ENCODE results near the gene TRAF4. TPM values are rescaled to one million over a fixed set of nuclear protein-coding genes. Genes with fewer than 3 reads are reported as not detected.

The TRAF4 gene
- total RNA-seq, 3 donors from 2014 or later = 66.0 to 166 (median 126) TPM

DNA sequence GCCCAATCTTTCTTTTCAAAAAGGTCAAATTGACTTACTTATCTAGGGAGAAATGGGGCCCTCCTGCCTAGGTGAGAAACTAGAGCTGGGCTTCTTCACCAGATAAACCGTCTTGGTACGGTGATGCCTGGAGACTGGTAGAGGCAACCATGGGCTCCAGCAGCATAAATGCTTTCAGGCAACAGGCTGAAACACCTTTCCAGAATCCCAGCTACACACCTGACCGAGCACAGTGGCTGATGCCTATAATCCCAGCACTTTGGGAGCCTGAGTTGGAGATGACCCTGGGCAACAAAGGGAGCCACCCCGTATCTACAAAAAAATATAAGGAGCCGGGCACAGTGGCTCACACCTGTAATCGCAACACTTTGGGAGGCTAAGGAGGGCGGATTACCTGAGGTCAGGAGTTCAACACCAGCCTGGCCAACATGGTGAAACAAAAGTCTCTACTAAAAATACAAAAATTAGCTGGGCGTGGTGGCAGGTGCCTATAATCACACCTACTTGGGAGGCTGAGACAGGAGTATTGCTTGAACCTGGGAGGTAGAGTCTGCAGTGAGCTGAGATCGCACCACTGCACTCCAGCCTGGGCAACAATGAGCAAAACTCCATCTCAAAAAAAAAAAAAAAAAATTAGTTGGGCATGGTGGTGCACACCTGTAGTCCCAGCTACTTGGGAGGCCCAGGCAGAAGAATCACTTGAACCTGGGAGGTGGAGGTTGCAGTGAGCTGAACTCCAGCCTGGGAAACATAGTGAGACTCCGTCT is 8.0 kb downstream of the TRAF4 start:
- H3K36me3 ChIP-seq (ENCODE audit: low read depth) = no peaks in the 10 kb centered on the region
- no peaks in the 10 kb centered on the region for H3K9me3 ChIP-seq
- H3K4me3 ChIP-seq = no peak overlapping the region
- H3K4me1 ChIP-seq (ENCODE audit: low read depth) = peaks cover 21% of the 10 kb centered on the region
- DNase-seq (no peak), ATAC-seq (no peak)
- TF ChIP-seq, protein P1, sequence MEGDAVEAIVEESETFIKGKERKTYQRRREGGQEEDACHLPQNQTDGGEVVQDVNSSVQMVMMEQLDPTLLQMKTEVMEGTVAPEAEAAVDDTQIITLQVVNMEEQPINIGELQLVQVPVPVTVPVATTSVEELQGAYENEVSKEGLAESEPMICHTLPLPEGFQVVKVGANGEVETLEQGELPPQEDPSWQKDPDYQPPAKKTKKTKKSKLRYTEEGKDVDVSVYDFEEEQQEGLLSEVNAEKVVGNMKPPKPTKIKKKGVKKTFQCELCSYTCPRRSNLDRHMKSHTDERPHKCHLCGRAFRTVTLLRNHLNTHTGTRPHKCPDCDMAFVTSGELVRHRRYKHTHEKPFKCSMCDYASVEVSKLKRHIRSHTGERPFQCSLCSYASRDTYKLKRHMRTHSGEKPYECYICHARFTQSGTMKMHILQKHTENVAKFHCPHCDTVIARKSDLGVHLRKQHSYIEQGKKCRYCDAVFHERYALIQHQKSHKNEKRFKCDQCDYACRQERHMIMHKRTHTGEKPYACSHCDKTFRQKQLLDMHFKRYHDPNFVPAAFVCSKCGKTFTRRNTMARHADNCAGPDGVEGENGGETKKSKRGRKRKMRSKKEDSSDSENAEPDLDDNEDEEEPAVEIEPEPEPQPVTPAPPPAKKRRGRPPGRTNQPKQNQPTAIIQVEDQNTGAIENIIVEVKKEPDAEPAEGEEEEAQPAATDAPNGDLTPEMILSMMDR (IDR thresholded peaks at IDR 0.05) = no peak
- intact Hi-C loops (cut with DNase I, micrococcal nuclease) = loop anchor here in 1 of 2 donors (10.0 kb wide), 1 partner anchor 163 kb away; no protein-coding TSS in a partner anchor

DNA sequence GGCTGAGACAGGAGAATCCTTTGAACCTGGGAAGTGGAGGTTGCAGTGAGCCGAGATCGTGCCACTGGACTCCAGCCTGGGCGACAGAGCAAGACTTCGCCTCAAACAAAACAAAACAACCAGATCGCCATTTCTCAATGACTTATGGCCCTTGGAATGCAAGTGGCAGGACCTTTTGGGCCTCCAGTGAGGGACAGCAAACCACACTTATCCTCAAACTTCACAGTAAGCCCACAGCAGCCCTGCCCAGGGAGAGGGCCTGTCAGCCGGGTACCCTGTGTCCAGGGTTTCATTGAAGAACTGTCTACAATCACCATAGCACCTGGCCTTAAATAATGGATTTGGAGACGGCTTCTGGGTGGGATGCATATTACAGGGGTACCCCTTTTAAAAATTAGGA is 11.7 kb downstream of the TRAF4 start:
- H3K4me3 ChIP-seq = no peak overlapping the region
- H3K36me3 ChIP-seq (ENCODE audit: low read depth) = no peaks in the 10 kb centered on the region
- TF ChIP-seq, protein P1 (IDR thresholded peaks at IDR 0.05) = no peak
- intact Hi-C loops (cut with DNase I, micrococcal nuclease) = loop anchor here in 1 of 2 donors (10.0 kb wide), 1 partner anchor 159 kb away; no protein-coding TSS in a partner anchor
- no peaks in the 10 kb centered on the region for H3K9me3 ChIP-seq
- ATAC-seq (no peak), DNase-seq (no peak)
- H3K4me1 ChIP-seq (ENCODE audit: low read depth) = no peaks in the 10 kb centered on the region

DNA sequence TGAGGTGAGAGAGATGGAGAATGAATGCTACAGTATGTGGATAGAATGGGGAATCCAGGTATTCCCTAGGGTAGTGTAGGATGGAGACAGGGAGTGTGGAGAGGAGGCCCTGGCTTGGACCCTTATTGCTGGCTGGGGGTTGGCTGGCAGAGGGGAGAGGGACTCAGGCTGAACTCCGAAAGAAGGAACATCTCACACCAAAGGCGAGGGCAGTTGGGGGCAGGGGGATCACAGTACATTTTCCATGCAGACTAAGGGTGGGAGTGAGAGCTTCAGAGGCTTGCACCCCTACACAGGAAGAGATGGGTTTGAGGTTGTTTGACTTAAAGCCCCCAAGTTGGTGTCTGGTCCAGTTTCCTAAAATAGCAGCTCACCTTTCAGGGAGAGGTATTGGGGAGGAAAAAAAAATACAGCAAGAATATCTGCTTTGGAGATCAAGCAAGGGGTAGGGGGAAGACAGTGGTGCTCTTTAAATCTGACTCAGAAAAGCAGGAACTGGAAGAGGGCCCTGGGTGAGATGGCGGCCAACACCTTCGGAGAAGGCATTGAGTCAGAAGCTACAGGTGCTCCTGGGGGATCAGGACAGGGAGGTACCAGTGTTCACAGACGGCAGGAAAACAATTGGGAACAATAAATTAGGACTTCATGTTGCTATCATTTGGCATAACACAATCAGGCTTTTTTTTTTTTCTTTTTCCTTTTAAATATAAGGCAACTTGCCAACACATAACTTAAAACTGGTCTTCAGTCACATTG is 12.4 kb downstream of the TRAF4 start:
- peaks cover 5% of the 10 kb centered on the region for H3K4me1 ChIP-seq (ENCODE audit: low read depth)
- TF ChIP-seq, protein P1 (IDR thresholded peaks at IDR 0.05) = no peak
- no peaks in the 10 kb centered on the region for H3K36me3 ChIP-seq (ENCODE audit: low read depth)
- intact Hi-C loops (cut with DNase I, micrococcal nuclease) = loop anchor here in 1 of 2 donors (10.0 kb wide), 1 partner anchor 159 kb away; no protein-coding TSS in a partner anchor
- no peak for ATAC-seq
- no peak for DNase-seq
- no peak overlapping the region for H3K4me3 ChIP-seq
- no peaks in the 10 kb centered on the region for H3K9me3 ChIP-seq

DNA sequence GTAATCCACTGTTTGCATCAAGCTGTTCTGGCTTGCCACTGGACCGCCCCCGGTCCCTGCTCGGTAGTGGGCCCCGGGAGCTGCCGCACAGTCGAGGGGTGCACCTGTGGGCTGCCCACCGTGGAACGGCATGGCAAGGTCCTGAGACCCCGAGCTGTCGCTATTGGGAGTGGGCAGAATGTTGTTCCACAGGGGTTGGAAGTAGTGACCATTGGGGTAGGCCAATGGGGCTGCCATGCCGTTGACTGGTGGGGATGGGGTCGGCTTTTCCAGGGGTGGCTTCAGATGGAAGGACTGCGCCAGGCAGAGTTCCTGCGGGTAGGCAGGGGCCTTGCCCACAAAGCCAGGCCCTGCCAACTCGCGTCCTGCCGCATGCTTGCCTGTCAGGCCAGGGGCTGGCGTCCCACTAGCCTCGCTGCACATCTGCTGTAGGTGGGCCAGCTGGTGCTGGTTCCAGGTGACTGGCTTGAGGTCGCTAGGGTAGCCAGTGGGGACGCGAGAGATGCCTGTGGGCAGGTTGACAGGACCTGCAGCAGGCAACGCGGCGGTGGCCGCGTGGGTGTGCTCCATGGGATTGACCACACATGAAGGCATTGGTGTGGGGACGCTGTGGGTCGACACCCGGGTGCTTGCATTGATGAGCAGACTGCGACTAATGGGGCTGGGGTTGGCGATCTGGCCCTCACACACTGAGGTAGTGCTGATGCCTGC is 14.8 kb downstream of the TRAF4 start:
- Histone ChIP-seq H3K4me3 (no peak overlapping the region), H3K36me3 (ENCODE audit: low read depth) (no peaks in the 10 kb centered on the region), H3K4me1 (ENCODE audit: low read depth) (peaks cover 9% of the 10 kb centered on the region), H3K9me3 (no peaks in the 10 kb centered on the region)
- DNase-seq (no peak), ATAC-seq (no peak)
- TF ChIP-seq, protein P1 (IDR thresholded peaks at IDR 0.05) = no peak
- intact Hi-C loops (cut with DNase I, micrococcal nuclease) = loop anchor here in 1 of 2 donors (10.0 kb wide), 1 partner anchor 156 kb away; no protein-coding TSS in a partner anchor

DNA sequence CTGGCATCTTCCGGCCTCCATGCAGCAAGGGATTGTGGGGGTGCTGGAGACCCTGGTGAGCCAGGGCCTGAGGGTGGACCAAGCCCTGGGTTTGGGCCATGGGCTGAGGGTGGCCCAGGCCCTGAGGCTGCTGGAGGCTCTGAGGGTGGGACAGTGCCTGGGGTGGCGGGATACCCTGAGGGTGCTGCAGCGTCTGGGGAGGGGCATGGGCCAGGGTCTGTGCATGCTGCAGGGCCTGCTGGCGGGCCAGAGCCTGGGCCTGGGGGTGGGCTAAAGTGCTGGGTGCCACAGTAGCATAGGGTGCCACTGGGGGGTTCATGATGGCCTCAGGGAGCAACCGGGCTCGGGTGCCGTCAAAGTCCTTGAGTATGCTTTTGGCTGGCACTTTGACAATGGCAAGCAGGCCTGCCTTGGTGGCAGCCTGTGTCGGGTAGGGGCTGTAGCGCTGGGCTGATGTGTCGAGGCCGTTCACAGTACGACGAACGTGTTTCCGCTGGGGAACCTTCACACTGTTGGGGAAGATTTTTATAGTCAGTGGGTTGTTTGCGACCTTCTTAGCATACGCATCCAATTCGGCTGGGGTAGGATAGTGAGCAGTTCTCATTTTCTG is 15.6 kb downstream of the TRAF4 start:
- Histone ChIP-seq H3K9me3 (no peaks in the 10 kb centered on the region), H3K36me3 (ENCODE audit: low read depth) (no peaks in the 10 kb centered on the region), H3K4me3 (no peak overlapping the region), H3K4me1 (ENCODE audit: low read depth) (peaks cover 9% of the 10 kb centered on the region)
- TF ChIP-seq, protein P1 (IDR thresholded peaks at IDR 0.05) = no peak
- DNase-seq (no peak), ATAC-seq (no peak)
- intact Hi-C loops (cut with DNase I, micrococcal nuclease) = loop anchor here in 1 of 2 donors (10.0 kb wide), 1 partner anchor 155 kb away; no protein-coding TSS in a partner anchor

All from mucosa of descending colon (tissue), 3 donors.